ENCODE data around the gene KRT37. TPM values are rescaled to one million over a fixed set of nuclear protein-coding genes. Genes with fewer than 3 reads are reported as not detected.

KRT37 gene
- total and polyA plus RNA-seq, 9 of the 15 experiments (the other 6 are each of a cell fraction or from before 2014, with no cell fraction given), result not detected

GRCh38 chr17:41411072-41411840 is 13.1 kb downstream of the KRT37 start:
- Histone ChIP-seq H3K79me2 (ENCODE audit: control insufficient read depth, insufficient read depth, low read length) (no peaks in the 10 kb centered on the region), H3K36me3 (ENCODE audit: control insufficient read depth, insufficient read depth, low read length) (no peaks in the 10 kb centered on the region), H3K4me3 (no peak overlapping the region), H4K20me1 (replicated peaks; ENCODE audit: control insufficient read depth, insufficient read depth, low read length) (no peaks in the 10 kb centered on the region), H3K4me1 (replicated peaks in 1 of 2; ENCODE audit: control insufficient read depth in 2 of 2, insufficient read depth in 2 of 2, low read length in 2 of 2) (no peaks in the 10 kb centered on the region), H2AFZ (ENCODE audit: low read depth, low read length) (no peak overlapping the region), H3K9me3 (replicated peaks; ENCODE audit: control insufficient read depth, insufficient read depth, low read depth, low read length) (no peaks in the 10 kb centered on the region), H3K9ac (ENCODE audit: insufficient read depth in 1 of 2, low read depth in 2 of 2, low read length in 2 of 2) (no peak overlapping the region), H3K9me1 (ENCODE audit: control insufficient read depth, insufficient read depth, low read length) (no peaks in the 10 kb centered on the region), H3K27me3 (ENCODE audit: control insufficient read depth in 2 of 2, insufficient read depth in 2 of 2, low read length in 2 of 2) (peaks cover 14 to 39% of the 10 kb centered on the region in 2 experiments; a peak in 3 of 5 replicates), H3K27ac (ENCODE audit: extremely low read depth, low read depth, low read length) (no peak overlapping the region), H3K4me2 (ENCODE audit: insufficient read depth, low read length) (no peak overlapping the region)
- no peak for ATAC-seq
- POLR2A ChIA-PET, result interaction anchor here (0.6 kb wide), 2 partner anchors 13 to 228 kb away, joined by 3 read pairs; partner anchors contain the start of gene KRT37
- CTCF ChIA-PET (ENCODE audit: low intra/inter-chr PET ratio), result no interaction called here
- BruUV-seq (replicated peaks), result no TSS peak
- intact Hi-C loops (cut with micrococcal nuclease), result no loop called here
- 0% methylated on average over 20 of the region's 20 CpGs for WGBS (ENCODE audit: insufficient coverage, low coverage, missing lambda C conversion rate)
- in situ Hi-C loops (cut with MboI), result no loop called here
- no peak for FAIRE-seq
- DNase-seq (ENCODE audit: extremely low read depth in 1 of 4, low spot score in 3 of 4), result no peak
- TF ChIP-seq SETDB1 (IDR thresholded peaks at IDR 0.05; ENCODE audit: low read length), result no peak
- TF ChIP-seq ZBTB40 (IDR thresholded peaks at IDR 0.05), result peak; percentile 86
- TF ChIP-seq ZBTB40 (CRISPR knock-in tag; IDR thresholded peaks at IDR 0.05), result no peak
- TF ChIP-seq SOX6 (IDR thresholded peaks at IDR 0.05), result no peak

All from K562 (cell line).